B cell (primary cell): ENCODE results near the gene ELK1. TPM values are rescaled to one million over a fixed set of nuclear protein-coding genes. Genes with fewer than 3 reads are reported as not detected.

Experiments used
- ATAC-seq: fragments of 200-7000 bp; cut with Tn5 transposase; one replicate; pipeline ENCODE4 v1.10.0; 2021; ENCODE audit warnings: low read depth, mild to moderate bottlenecking, moderate number of reproducible peaks, moderate library complexity
- CTCF ChIA-PET: fragments of 350-600 bp; sonication (Branson Sonifier 250); formaldehyde crosslinking; loops from one replicate; lab custom pipeline; 2021; ENCODE audit warnings: antibody characterized with exemption, inconsistent platforms; lab: Charles Lee
- POLR2A ChIA-PET: fragments of 350-600 bp; sonication (Branson Sonifier 250); formaldehyde crosslinking; loops from one replicate; lab custom pipeline; 2021; ENCODE audit warnings: antibody characterized with exemption; lab: Charles Lee
- DNase-seq: peaks from one replicate; pipeline ENCODE4 v3.0.0; 2013
- H2AFZ ChIP-seq: 2 replicates; pipeline ENCODE4 v1.6.1; 2012; ENCODE audit warnings: mild to moderate bottlenecking, low read depth, low read length; ENCODE audit not compliant: insufficient read depth, poor library complexity, severe bottlenecking
- H3K27ac ChIP-seq, 2 donors: 1 replicate in 1 of 2; 2 replicates in 1 of 2; pipeline ENCODE4 v1.5.1; 2012 to 2013; ENCODE audit warnings: low read length in 2 of 2, mild to moderate bottlenecking in 2 of 2, moderate library complexity in 1 of 2
- H3K27me3 ChIP-seq, 4 experiments: fragments of 200-600 bp in 1 of 4; sonication (generic) in 1 of 4; replicated peaks in 1 of 4; 1 replicate in 2 of 4; 2 replicates in 2 of 4; pipeline versions ENCODE4 v1.6.1 to v1.7.0; 2013 to 2016; ENCODE audit warnings: low read length in 3 of 4, mild to moderate bottlenecking in 2 of 4, mixed read lengths in 1 of 4, moderate library complexity in 1 of 4; ENCODE audit not compliant: insufficient read depth in 4 of 4, control insufficient read depth in 3 of 4; ENCODE audit errors: control extremely low read depth in 1 of 4
- H3K36me3 ChIP-seq, 2 experiments: replicated peaks in 1 of 2; 1 replicate in 1 of 2; 2 replicates in 1 of 2; pipeline versions ENCODE4 v1.6.1 to v1.7.1; 2013; ENCODE audit warnings: low read length in 1 of 2; ENCODE audit not compliant: insufficient read depth in 2 of 2, control insufficient read depth in 1 of 2; ENCODE audit errors: control extremely low read depth in 1 of 2, extremely low read depth in 1 of 2
- H3K4me1 ChIP-seq, 2 donors: fragments of 200-600 bp in 1 of 2; sonication (generic) in 1 of 2; 1 replicate in 1 of 2; 2 replicates in 1 of 2; pipeline versions ENCODE4 v1.5.1 to v1.6.1; 2013 to 2017; ENCODE audit warnings: low read length in 2 of 2; ENCODE audit not compliant: control insufficient read depth in 2 of 2, insufficient read depth in 2 of 2
- H3K4me2 ChIP-seq: replicated peaks from 2 replicates; pipeline ENCODE3; 2012; ENCODE audit warnings: mild to moderate bottlenecking, low read depth, low read length; ENCODE audit not compliant: poor library complexity, severe bottlenecking
- H3K4me3 ChIP-seq, 5 experiments: fragments of 200-600 bp in 1 of 5; sonication (generic) in 1 of 5; 1 replicate in 3 of 5; 2 replicates in 2 of 5; pipeline versions ENCODE4 v1.5.1 to v1.7.0; 2011 to 2016; ENCODE audit warnings: low read length in 4 of 5, mild to moderate bottlenecking in 4 of 5, low read depth in 2 of 5, control low read depth in 1 of 5, moderate library complexity in 1 of 5; ENCODE audit not compliant: insufficient read depth in 1 of 5; ENCODE audit errors: control extremely low read depth in 1 of 5, extremely low read depth in 1 of 5
- H3K79me2 ChIP-seq: fragments of 200-600 bp; sonication (generic); one replicate; pipeline ENCODE4 v1.6.0; 2016; ENCODE audit warnings: low read length; ENCODE audit not compliant: control insufficient read depth, insufficient read depth
- H3K9ac ChIP-seq: fragments of 200-600 bp; sonication (generic); 2 replicates; pipeline ENCODE4 v1.6.1; 2017; ENCODE audit warnings: mild to moderate bottlenecking, low read length, moderate library complexity
- H3K9me3 ChIP-seq, 3 donors: one replicate each; pipeline versions ENCODE4 v1.6.1 to v1.7.1; 2013; ENCODE audit warnings: low read length in 2 of 3; ENCODE audit not compliant: control insufficient read depth in 2 of 3, insufficient read depth in 1 of 3; ENCODE audit errors: control extremely low read depth in 1 of 3
- H4K20me1 ChIP-seq: 2 replicates; pipeline ENCODE4 v1.6.0; 2012; ENCODE audit warnings: mild to moderate bottlenecking, low read length; ENCODE audit not compliant: insufficient read depth, control insufficient read depth, poor library complexity, severe bottlenecking
- H3K27ac Mint-ChIP-seq: one replicate; pipeline ENCODE4 v1.8.0; 2021; ENCODE audit warnings: mixed read lengths
- H3K27me3 Mint-ChIP-seq: one replicate; pipeline ENCODE4 v1.8.0; 2021; ENCODE audit warnings: mixed read lengths
- H3K4me1 Mint-ChIP-seq: one replicate; pipeline ENCODE4 v1.8.0; 2021; ENCODE audit warnings: mixed read lengths
- H3K4me3 Mint-ChIP-seq: one replicate; pipeline ENCODE4 v1.8.0; 2021; ENCODE audit warnings: mixed read lengths
- H3K9me3 Mint-ChIP-seq: one replicate; pipeline ENCODE4 v1.8.0; 2022; ENCODE audit warnings: mixed read lengths; ENCODE audit not compliant: insufficient read depth
- EZH2 ChIP-seq: IDR thresholded peaks from 2 replicates; pipeline ENCODE4 v1.6.1; 2012; ENCODE audit warnings: borderline replicate concordance, low read depth, mild to moderate bottlenecking, moderate library complexity, low read length; ENCODE audit not compliant: insufficient read depth, poor library complexity, severe bottlenecking
- WGBS: methylation state at CpG from one replicate; pipeline ENCODE4 v1.1.5; 2013; ENCODE audit warnings: missing lambda C conversion rate; ENCODE audit not compliant: insufficient coverage; 5-methylcytosine and 5-hydroxymethylcytosine counted together
- intact Hi-C: fragments of 100-400 bp; cut with micrococcal nuclease; formaldehyde crosslinking; loops from one replicate; pipeline ENCODE4 v1.10.0; 2022
- polyA plus RNA-seq: library from polyadenylated mRNA; depleted of rRNA; stranded (reverse); fragments of >200 nt; gene quantifications from 2 replicates; pipeline ENCODE4 v1.2.3, GENCODE V29; 2012
- total RNA-seq, 2 donors: library from RNA; stranded (reverse); fragments of 120-200 nt in 1 of 2; gene quantifications; 1 replicate in 1 of 2; 2 replicates in 1 of 2; pipeline versions ENCODE4 v1.2.3 to v1.2.4, GENCODE V29; 2013 to 2022
- TF ChIP-seq, protein P1 (sequence below): fragments of 200-600 bp; IDR thresholded peaks from one replicate; pipeline ENCODE4 v1.8.0; 2022; ENCODE audit warnings: antibody characterized with exemption, mild to moderate bottlenecking

ELK1 gene
- total and polyA plus RNA-seq, 2 donors (not counting 1 experiment from before 2014, with no cell fraction given) = 14.2 to 22.7 TPM

- WGBS = no CpG with 5 or more reads among the region's 7 CpGs
- no peak overlapping the region for H3K27ac ChIP-seq
- no peak overlapping the region for H3K4me2 ChIP-seq
- no peak overlapping the region for H3K9ac ChIP-seq
- no peak overlapping the region for H2AFZ ChIP-seq
- H3K36me3 ChIP-seq = peaks cover 0 to 8% of the 10 kb centered on the region in 2 experiments
- no peaks in the 10 kb centered on the region for H4K20me1 ChIP-seq
- TF ChIP-seq, protein P1, sequence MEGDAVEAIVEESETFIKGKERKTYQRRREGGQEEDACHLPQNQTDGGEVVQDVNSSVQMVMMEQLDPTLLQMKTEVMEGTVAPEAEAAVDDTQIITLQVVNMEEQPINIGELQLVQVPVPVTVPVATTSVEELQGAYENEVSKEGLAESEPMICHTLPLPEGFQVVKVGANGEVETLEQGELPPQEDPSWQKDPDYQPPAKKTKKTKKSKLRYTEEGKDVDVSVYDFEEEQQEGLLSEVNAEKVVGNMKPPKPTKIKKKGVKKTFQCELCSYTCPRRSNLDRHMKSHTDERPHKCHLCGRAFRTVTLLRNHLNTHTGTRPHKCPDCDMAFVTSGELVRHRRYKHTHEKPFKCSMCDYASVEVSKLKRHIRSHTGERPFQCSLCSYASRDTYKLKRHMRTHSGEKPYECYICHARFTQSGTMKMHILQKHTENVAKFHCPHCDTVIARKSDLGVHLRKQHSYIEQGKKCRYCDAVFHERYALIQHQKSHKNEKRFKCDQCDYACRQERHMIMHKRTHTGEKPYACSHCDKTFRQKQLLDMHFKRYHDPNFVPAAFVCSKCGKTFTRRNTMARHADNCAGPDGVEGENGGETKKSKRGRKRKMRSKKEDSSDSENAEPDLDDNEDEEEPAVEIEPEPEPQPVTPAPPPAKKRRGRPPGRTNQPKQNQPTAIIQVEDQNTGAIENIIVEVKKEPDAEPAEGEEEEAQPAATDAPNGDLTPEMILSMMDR = no peak
- no peak for TF ChIP-seq EZH2
- CTCF ChIA-PET = no interaction called here
- intact Hi-C loops = no loop called here
- no peaks in the 10 kb centered on the region for H3K9me3 ChIP-seq
- H3K79me2 ChIP-seq = peaks cover 4% of the 10 kb centered on the region
- Mint-ChIP-seq H3K9me3 (no peaks in the 10 kb centered on the region), H3K27me3 (no peaks in the 10 kb centered on the region), H3K27ac (no peak overlapping the region), H3K4me3 (no peak overlapping the region), H3K4me1 (peaks cover 14% of the 10 kb centered on the region)
- no peak for ATAC-seq
- peaks cover 10 to 16% of the 10 kb centered on the region in 2 donors for H3K4me1 ChIP-seq
- no peak overlapping the region for H3K4me3 ChIP-seq
- POLR2A ChIA-PET = no interaction called here
- DNase-seq = no peak
- no peaks in the 10 kb centered on the region for H3K27me3 ChIP-seq
Measured at GRCh38 chrX:47661539-47661938, 11.2 kb upstream of the ELK1 start.

GRCh38 chrX:47659421-47659726 lies 9.0 kb upstream of the ELK1 start:
- Histone ChIP-seq H3K27ac (peak overlapping the region; percentile 98), H3K36me3 (peaks cover 0 to 20% of the 10 kb centered on the region in 2 experiments), H3K4me1 (peaks cover 10 to 16% of the 10 kb centered on the region in 2 donors), H3K9me3 (no peaks in the 10 kb centered on the region), H3K4me2 (peak overlapping the region; percentile 73), H3K79me2 (peaks cover 4% of the 10 kb centered on the region), H3K27me3 (no peaks in the 10 kb centered on the region), H3K9ac (peak overlapping the region; percentile 89), H2AFZ (peak overlapping the region; percentile 66), H4K20me1 (no peaks in the 10 kb centered on the region), H3K4me3 (peak overlapping the region; percentile 1 to 80 (median 71))
- TF ChIP-seq, protein P1 = no peak
- TF ChIP-seq EZH2 = no peak
- H3K9me3 Mint-ChIP-seq = no peaks in the 10 kb centered on the region
- intact Hi-C loops = loop anchor here (2.0 to 10.0 kb wide), 12 partner anchors 37 to 1608 kb away; partner anchors contain the start of genes ARAF, FTSJ1, GPKOW and OTUD5
- peak overlapping the region; percentile 100 for H3K27ac Mint-ChIP-seq
- no peak for ATAC-seq
- 50% methylated on average over 1 of the region's 8 CpGs for WGBS
- ChIA-PET POLR2A (interaction anchor here (1.1 kb wide), 1 partner anchor 9 kb away, joined by 3 read pairs; the partner anchor contains the start of gene ELK1), CTCF (no interaction called here)
- peak overlapping the region; percentile 95 for H3K4me3 Mint-ChIP-seq
- DNase-seq = no peak
- H3K27me3 Mint-ChIP-seq = no peaks in the 10 kb centered on the region
- peaks cover 16% of the 10 kb centered on the region for H3K4me1 Mint-ChIP-seq
